ENCODE results near the gene BICC1.

DNA sequence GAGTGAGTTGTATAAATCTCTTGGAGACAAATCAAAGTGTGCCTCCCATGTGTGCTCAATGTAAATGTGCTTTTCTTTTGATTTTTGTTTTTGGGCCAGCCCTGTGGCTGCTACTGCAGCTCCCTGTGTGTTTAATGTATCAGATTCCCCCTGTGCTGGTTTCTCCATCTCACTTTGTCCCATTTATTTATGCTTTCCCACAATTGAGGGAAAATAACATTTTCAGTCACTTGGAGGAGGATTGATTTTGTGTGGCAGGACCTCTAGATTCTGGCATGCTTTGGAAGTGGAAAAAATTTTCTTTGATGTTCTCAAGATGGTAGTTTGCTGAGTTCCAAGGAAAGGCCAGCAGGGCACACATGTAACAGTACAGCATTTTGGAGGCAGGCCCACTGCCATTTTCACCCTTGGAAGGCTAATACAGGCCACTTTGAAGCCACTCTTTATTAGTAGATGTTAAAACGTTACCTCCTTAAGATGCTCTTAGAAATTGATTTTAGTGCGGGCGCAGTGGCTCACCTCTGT lies 323.6 kb downstream of the BICC1 start:
- TF ChIP-seq, protein P1, sequence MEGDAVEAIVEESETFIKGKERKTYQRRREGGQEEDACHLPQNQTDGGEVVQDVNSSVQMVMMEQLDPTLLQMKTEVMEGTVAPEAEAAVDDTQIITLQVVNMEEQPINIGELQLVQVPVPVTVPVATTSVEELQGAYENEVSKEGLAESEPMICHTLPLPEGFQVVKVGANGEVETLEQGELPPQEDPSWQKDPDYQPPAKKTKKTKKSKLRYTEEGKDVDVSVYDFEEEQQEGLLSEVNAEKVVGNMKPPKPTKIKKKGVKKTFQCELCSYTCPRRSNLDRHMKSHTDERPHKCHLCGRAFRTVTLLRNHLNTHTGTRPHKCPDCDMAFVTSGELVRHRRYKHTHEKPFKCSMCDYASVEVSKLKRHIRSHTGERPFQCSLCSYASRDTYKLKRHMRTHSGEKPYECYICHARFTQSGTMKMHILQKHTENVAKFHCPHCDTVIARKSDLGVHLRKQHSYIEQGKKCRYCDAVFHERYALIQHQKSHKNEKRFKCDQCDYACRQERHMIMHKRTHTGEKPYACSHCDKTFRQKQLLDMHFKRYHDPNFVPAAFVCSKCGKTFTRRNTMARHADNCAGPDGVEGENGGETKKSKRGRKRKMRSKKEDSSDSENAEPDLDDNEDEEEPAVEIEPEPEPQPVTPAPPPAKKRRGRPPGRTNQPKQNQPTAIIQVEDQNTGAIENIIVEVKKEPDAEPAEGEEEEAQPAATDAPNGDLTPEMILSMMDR (IDR thresholded peaks at IDR 0.05) = no peak
- no peak for TF ChIP-seq POLR2A (IDR thresholded peaks at IDR 0.05)

Data from thyroid gland (tissue), 4 donors.